ENCODE measurements around the gene ADGRL3. TPM values are rescaled to one million over a fixed set of nuclear protein-coding genes. Genes with fewer than 3 reads are reported as not detected.

Gene ADGRL3
- total and polyA plus RNA-seq, 4 donors, result 0.07 to 1.7 (median 0.82) TPM

DNA sequence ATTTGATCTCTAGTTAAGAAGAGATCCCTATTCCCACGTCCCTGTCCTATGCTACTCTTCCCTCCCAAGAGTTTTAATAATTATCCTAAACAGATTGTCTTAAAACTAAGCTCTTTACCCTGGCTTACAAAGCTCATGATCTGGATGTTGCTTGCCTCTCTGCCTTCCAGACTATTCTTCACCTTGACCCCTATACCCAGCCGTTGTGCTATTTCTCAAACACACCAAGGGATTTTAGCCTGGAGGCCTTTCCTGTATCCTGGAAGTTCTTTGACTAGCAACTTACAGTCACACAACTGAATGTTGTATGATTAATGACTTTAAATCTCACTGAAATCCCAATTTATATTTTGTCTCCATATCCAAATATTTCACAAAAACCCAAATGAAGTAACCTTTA lies 314.9 kb downstream of the ADGRL3 start:
- no peak overlapping the region for H3K4me3 ChIP-seq (ENCODE audit: low read depth in 1 of 3, low read length in 3 of 3)
- H3K4me1 ChIP-seq (ENCODE audit: control insufficient read depth in 4 of 4, insufficient read depth in 4 of 4, low read length in 3 of 4), result peaks cover 0 to 2% (median 0%) of the 10 kb centered on the region in 4 donors
- H3K27ac ChIP-seq (ENCODE audit: low read depth in 1 of 2, low read length in 2 of 2), result no peak overlapping the region
- DNase-seq (ENCODE audit: low spot score), result no peak
- TF ChIP-seq FOXA1 (IDR thresholded peaks at IDR 0.05) (no peak), YY1 (IDR thresholded peaks at IDR 0.05) (no peak), GABPA (IDR thresholded peaks at IDR 0.05 in 1 of 2, conservative IDR thresholded peaks at IDR 0.05 in 1 of 2) (no peak), RXRA (IDR thresholded peaks at IDR 0.05) (no peak), HNF4A (conservative IDR thresholded peaks at IDR 0.05) (no peak), FOXA2 (IDR thresholded peaks at IDR 0.05) (no peak), JUND (IDR thresholded peaks at IDR 0.05) (no peak), EGR1 (IDR thresholded peaks at IDR 0.05; ENCODE audit: low read depth in 2 of 2) (no peak), SP1 (IDR thresholded peaks at IDR 0.05) (no peak), TAF1 (conservative IDR thresholded peaks at IDR 0.05) (no peak), RAD21 (IDR thresholded peaks at IDR 0.05) (no peak), NR2F2 (IDR thresholded peaks at IDR 0.05) (no peak)
- TF ChIP-seq, protein P1, sequence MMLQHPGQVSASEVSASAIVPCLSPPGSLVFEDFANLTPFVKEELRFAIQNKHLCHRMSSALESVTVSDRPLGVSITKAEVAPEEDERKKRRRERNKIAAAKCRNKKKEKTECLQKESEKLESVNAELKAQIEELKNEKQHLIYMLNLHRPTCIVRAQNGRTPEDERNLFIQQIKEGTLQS (IDR thresholded peaks at IDR 0.05), result no peak
- TF ChIP-seq, protein P2, sequence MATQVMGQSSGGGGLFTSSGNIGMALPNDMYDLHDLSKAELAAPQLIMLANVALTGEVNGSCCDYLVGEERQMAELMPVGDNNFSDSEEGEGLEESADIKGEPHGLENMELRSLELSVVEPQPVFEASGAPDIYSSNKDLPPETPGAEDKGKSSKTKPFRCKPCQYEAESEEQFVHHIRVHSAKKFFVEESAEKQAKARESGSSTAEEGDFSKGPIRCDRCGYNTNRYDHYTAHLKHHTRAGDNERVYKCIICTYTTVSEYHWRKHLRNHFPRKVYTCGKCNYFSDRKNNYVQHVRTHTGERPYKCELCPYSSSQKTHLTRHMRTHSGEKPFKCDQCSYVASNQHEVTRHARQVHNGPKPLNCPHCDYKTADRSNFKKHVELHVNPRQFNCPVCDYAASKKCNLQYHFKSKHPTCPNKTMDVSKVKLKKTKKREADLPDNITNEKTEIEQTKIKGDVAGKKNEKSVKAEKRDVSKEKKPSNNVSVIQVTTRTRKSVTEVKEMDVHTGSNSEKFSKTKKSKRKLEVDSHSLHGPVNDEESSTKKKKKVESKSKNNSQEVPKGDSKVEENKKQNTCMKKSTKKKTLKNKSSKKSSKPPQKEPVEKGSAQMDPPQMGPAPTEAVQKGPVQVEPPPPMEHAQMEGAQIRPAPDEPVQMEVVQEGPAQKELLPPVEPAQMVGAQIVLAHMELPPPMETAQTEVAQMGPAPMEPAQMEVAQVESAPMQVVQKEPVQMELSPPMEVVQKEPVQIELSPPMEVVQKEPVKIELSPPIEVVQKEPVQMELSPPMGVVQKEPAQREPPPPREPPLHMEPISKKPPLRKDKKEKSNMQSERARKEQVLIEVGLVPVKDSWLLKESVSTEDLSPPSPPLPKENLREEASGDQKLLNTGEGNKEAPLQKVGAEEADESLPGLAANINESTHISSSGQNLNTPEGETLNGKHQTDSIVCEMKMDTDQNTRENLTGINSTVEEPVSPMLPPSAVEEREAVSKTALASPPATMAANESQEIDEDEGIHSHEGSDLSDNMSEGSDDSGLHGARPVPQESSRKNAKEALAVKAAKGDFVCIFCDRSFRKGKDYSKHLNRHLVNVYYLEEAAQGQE (IDR thresholded peaks at IDR 0.05), result no peak
- TF ChIP-seq, protein P3, sequence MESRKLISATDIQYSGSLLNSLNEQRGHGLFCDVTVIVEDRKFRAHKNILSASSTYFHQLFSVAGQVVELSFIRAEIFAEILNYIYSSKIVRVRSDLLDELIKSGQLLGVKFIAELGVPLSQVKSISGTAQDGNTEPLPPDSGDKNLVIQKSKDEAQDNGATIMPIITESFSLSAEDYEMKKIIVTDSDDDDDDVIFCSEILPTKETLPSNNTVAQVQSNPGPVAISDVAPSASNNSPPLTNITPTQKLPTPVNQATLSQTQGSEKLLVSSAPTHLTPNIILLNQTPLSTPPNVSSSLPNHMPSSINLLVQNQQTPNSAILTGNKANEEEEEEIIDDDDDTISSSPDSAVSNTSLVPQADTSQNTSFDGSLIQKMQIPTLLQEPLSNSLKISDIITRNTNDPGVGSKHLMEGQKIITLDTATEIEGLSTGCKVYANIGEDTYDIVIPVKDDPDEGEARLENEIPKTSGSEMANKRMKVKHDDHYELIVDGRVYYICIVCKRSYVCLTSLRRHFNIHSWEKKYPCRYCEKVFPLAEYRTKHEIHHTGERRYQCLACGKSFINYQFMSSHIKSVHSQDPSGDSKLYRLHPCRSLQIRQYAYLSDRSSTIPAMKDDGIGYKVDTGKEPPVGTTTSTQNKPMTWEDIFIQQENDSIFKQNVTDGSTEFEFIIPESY (IDR thresholded peaks at IDR 0.05), result no peak
- TF ChIP-seq, protein P4, sequence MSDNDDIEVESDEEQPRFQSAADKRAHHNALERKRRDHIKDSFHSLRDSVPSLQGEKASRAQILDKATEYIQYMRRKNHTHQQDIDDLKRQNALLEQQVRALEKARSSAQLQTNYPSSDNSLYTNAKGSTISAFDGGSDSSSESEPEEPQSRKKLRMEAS (IDR thresholded peaks at IDR 0.05), result no peak
- TF ChIP-seq, protein P5, sequence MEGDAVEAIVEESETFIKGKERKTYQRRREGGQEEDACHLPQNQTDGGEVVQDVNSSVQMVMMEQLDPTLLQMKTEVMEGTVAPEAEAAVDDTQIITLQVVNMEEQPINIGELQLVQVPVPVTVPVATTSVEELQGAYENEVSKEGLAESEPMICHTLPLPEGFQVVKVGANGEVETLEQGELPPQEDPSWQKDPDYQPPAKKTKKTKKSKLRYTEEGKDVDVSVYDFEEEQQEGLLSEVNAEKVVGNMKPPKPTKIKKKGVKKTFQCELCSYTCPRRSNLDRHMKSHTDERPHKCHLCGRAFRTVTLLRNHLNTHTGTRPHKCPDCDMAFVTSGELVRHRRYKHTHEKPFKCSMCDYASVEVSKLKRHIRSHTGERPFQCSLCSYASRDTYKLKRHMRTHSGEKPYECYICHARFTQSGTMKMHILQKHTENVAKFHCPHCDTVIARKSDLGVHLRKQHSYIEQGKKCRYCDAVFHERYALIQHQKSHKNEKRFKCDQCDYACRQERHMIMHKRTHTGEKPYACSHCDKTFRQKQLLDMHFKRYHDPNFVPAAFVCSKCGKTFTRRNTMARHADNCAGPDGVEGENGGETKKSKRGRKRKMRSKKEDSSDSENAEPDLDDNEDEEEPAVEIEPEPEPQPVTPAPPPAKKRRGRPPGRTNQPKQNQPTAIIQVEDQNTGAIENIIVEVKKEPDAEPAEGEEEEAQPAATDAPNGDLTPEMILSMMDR (IDR thresholded peaks at IDR 0.05; ENCODE audit: low read depth, low read length, missing input control), result no peak
- H3K9me3 ChIP-seq (ENCODE audit: control insufficient read depth in 4 of 4, low read length in 3 of 4), result peaks cover 0 to 3% (median 0%) of the 10 kb centered on the region in 4 donors
- WGBS, result 26% methylated on average over 2 of the region's 2 CpGs
- no peaks in the 10 kb centered on the region for H3K36me3 ChIP-seq (ENCODE audit: control insufficient read depth in 4 of 4, insufficient read depth in 3 of 4, low read depth in 1 of 4, low read length in 3 of 4)
- peaks cover 0 to 8% (median 3%) of the 10 kb centered on the region in 4 donors for H3K27me3 ChIP-seq (ENCODE audit: control insufficient read depth in 4 of 4, insufficient read depth in 4 of 4, low read length in 3 of 4)
- no peak overlapping the region for H3K9ac ChIP-seq (ENCODE audit: low read depth in 1 of 2, low read length in 2 of 2)

Data from liver (tissue), 9 donors.